GM18867 (cell line): ENCODE data around the gene PAGE2.
"Not testable (repeated sequence)": the region's sequence is repeated elsewhere in the genome, so short reads cannot be mapped to it uniquely, and the experiment has no call there.

Source experiments
- ATAC-seq: cut with Tn5 transposase; IDR thresholded peaks from one replicate; pipeline ENCODE4 v1.9.1; 2021; ENCODE audit warnings: mild to moderate bottlenecking, moderate library complexity; ENCODE audit not compliant: unreplicated experiment

PAGE2 gene

DNA sequence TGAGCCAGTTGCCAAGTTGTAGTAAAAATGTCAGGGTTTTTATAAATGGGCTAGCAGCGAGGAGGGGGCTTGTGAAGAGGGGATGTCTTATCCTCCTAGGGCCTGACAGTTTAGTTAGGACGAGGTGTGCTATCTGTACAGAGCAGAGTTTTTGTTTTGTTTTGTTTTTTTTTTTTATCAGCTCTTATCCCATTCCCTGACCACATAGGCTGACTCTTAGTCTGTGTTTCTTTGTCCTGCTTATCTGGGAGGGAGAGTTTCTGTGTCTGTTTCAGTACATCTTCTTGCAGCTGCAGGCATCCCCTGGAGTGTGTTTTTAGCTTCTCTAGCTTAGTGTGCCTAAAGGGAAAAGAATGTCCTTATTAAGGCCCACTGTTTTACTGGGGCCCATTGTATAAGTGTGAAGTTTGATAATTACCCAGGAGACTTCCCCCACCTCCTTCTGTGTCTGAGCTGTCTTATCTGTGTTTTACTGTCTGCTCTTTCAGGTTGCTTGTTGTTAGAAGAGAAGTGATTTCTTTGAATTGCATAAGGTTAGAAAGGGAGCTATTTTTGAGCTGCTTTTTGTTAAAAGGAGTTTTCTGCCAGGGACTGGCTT is 32.0 kb downstream of the PAGE2 start:
- ATAC-seq, result no peak

- ATAC-seq, result no peak
These were observed 35.1 kb downstream of the PAGE2 start for GRCh38 chrX:55123900-55124299.

DNA sequence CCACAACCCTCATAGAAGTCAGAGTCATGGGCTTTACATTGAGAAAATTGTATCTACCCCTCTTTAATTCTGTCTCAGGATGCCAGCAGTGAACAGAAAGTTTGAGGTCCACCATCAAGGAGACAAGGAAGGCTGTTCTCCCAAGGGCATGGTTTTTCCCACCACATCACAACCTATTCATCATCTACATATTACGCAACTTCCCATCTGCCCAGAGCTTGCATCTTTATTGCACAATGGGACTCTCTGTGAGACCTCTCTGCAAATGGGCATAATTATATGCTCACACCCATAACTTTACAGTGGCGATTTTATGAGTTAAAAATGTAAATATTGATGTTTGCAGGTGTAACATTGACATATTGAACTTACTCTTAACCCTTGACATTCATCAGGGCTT is 38.9 kb downstream of the PAGE2 start:
- ATAC-seq, result no peak

DNA sequence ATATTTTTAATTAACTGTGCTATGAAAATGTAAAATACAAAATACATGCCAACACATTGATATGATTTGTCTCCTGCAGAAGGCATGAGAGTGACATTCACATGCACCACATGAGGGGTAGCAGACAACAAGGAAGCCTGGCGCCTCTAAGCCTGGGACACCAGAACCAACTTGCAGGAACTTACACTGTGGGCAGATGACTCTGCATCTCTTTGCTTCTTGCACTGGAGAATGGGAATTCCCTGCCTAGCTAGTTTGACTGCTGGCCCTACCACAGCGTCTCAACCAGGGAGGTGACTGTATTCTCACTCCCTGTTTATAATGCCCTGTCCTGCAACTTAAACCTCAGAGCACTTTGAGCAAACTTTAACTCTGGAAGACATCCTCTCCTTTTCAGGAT is 40.5 kb downstream of the PAGE2 start:
- no peak for ATAC-seq

GRCh38 chrX:55130481-55130880 is 41.7 kb downstream of the PAGE2 start:
- ATAC-seq, result no peak

- no peak for ATAC-seq
These were observed 43.6 kb downstream of the PAGE2 start for GRCh38 chrX:55132416-55132815.

DNA sequence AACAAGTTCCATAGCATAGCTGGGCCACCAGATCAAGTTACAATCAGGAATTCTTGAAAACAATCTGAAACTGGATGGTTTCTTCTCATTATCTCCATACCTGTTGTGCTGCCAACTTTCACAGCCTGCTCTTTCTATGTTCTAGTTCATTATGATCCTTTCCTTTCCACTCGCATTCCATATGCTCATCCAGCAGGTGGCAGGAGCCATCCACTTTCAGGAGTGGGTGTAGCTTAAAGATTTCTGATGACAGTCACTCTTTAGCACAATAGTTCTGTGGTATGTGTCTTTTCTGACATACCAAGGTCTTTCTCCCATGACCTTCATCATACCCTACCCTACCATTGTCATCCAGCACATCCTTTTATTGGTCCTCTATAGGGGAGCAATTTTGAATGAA is 46.4 kb downstream of the PAGE2 start:
- no peak for ATAC-seq

- ATAC-seq, result not testable (repeated sequence)
These were observed 52.0 kb downstream of the PAGE2 start for GRCh38 chrX:55140800-55141199.
